ENCODE measurements around the gene FAM169A.
"Not testable (repeated sequence)": the region's sequence is repeated elsewhere in the genome, so short reads cannot be mapped to it uniquely, and the experiment has no call there.

Gene FAM169A
- total RNA-seq = 14.5 to 24.1 (median 16.9) reads per million in 4 donors

GRCh38 chr5:74865804-74866595 is at the start of gene FAM169A:
FAM169A (minus strand) TSS chr5:74866387; CDS start chr5:74841676, 24,711 bp downstream.
- DNase-seq = peak; percentile 11 to 46 (median 24)

- DNase-seq = no peak
Observed at GRCh38 chr5:74915488-74915887, 49.3 kb upstream of the FAM169A start.

GRCh38 chr5:74911421-74911820 is 45.2 kb upstream of the FAM169A start:
- DNase-seq = not testable (repeated sequence)

GRCh38 chr5:74909888-74910287 is 43.7 kb upstream of the FAM169A start:
- not testable (repeated sequence) for DNase-seq

GRCh38 chr5:74908237-74908636 is 42.0 kb upstream of the FAM169A start:
- DNase-seq = not testable (repeated sequence)

GRCh38 chr5:74904713-74905112 is 38.5 kb upstream of the FAM169A start:
- not testable (repeated sequence) for DNase-seq

- peak in 1 of 5 donors; percentile 6 for DNase-seq
Observed at GRCh38 chr5:74903165-74903787, 37.1 kb upstream of the FAM169A start.

GRCh38 chr5:74897049-74897448 is 30.9 kb upstream of the FAM169A start:
- no peak for DNase-seq

GRCh38 chr5:74895906-74896305 is 29.7 kb upstream of the FAM169A start:
- no peak for DNase-seq

- no peak for DNase-seq
Observed at GRCh38 chr5:74894351-74894750, 28.2 kb upstream of the FAM169A start.

GRCh38 chr5:74892921-74893320 is 26.7 kb upstream of the FAM169A start:
- DNase-seq = no peak

GRCh38 chr5:74889523-74890105 is 23.4 kb upstream of the FAM169A start:
- DNase-seq = no peak

GRCh38 chr5:74888117-74888516 is 21.9 kb upstream of the FAM169A start:
- DNase-seq = no peak

GRCh38 chr5:74885170-74885569 is 19.0 kb upstream of the FAM169A start:
- no peak for DNase-seq

GRCh38 chr5:74882379-74883134 is 16.4 kb upstream of the FAM169A start:
- not testable (repeated sequence) for DNase-seq

- DNase-seq = no peak
Observed at GRCh38 chr5:74877624-74878304, 11.6 kb upstream of the FAM169A start.

- DNase-seq = no peak
Observed at GRCh38 chr5:74875994-74876791, 10.0 kb upstream of the FAM169A start.

GRCh38 chr5:74873525-74874249 is 7.5 kb upstream of the FAM169A start:
- no peak for DNase-seq

GRCh38 chr5:74870299-74871067 is 4.3 kb upstream of the FAM169A start:
- no peak for DNase-seq

GRCh38 chr5:74869414-74869813 is 3.2 kb upstream of the FAM169A start:
- DNase-seq = not testable (repeated sequence)
